Vein endothelial cell (primary cell): ENCODE results near the gene TNN. TPM values are rescaled to one million over a fixed set of nuclear protein-coding genes. Genes with fewer than 3 reads are reported as not detected.

Experiments used
- small RNA-seq: library from RNA; depleted of rRNA; stranded (forward); fragments of <200 nt; gene quantifications from one replicate; pipeline ENCODE3, GENCODE V24; 2012
- total RNA-seq: library from RNA; depleted of rRNA; stranded (reverse); fragments of >200 nt; gene quantifications from 2 replicates; pipeline ENCODE4 v1.2.3, GENCODE V29; 2012

TNN gene
- under 0.01 TPM in 1 of 2 replicates, not detected in the other for total RNA-seq

GRCh38 chr1:175067362-175068106 lies at the start of gene TNN:
TNN (plus strand) TSS chr1:175067833; CDS start chr1:175077419, 9,586 bp downstream.

DNA sequence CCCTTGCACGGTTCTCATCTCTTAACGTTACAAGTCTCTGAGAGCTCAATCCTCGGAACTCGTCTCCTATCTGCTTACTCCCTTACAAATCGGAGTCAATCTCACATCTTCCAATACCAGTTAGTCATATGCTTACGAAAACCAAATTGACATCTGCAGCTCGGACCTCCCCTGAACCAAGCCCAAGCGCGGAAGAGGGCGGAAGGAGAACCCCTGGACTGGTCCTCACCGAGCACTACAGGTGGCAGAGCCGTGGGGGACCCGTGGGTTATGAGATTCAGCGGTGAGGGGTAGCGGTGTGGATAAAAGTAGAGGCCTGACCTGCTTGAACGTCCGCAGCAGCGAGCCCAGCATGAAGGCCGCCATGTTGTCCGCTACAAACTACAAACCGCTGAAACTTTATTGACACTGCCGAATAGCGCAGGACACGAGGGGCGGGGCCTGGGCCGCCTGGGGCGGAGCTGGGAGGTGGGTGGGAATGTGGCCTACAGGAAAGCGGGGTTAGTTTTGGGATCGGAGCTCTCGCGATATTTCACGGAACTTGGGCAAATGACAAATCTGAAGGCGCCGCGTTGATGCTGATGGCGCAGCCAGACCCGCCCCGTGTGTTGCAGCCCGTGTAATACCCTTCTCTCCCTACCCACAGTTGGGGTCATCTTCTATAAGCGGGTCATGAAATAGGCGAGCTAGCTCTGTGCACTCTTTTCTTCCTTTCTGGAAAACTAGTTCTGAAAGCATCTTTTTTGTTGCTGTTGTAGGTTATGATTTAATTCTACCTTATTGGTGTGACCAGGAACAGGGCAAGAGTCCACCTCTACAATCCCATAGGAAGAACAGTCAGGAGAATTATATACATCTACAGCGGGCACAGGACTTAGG lies 44.4 kb upstream of the TNN start, which contains the start of gene MRPS14:
TSS of gene MRPS14 (minus strand) at position 383 of the 879 bp plus-strand sequence. CDS start at position 366, 17 bp downstream.

GRCh38 chr1:175192630-175193526 lies 125.2 kb downstream of the TNN start, which contains the start of gene KIAA0040:
KIAA0040 (minus strand) TSS chr1:175192776; CDS start chr1:175161013, 31,763 bp downstream.

Small RNAs within 50 kb of the gene (small RNA-seq; reads per million reads assigned to genes)
- not detected for gene RF00019

Other genes with a start within 250 kb of the TNN start
- gene CACYBP, start 67.9 kb upstream of the TNN start, total RNA-seq, result 113 and 270 TPM in 2 replicates
- 15.2 and 16.7 TPM in 2 replicates for gene MRPS14, start 44.4 kb upstream of the TNN start, total RNA-seq
- gene KIAA0040, start 124.9 kb downstream of the TNN start, total RNA-seq, result 17.6 and 53.5 TPM in 2 replicates